Uterus (tissue), 2 donors: Measurements from ENCODE around the gene NEK4.

Source experiments
- CTCF ChIP-seq, 4 experiments: fragments of 200-600 bp in 2 of 4; fragments of 450-650 bp in 2 of 4; sonication (generic) in 2 of 4; IDR thresholded peaks; one replicate each; pipeline ENCODE4 v1.5.1; 2016 to 2019; ENCODE audit warnings: antibody characterized with exemption in 4 of 4, mild to moderate bottlenecking in 2 of 4, moderate library complexity in 1 of 4
- POLR2A ChIP-seq, 2 donors: fragments of 450-650 bp; IDR thresholded peaks; one replicate each; pipeline ENCODE4 v1.6.1; 2016; ENCODE audit warnings: antibody characterized with exemption in 2 of 2, mild to moderate bottlenecking in 1 of 2, moderate library complexity in 1 of 2

DNA sequence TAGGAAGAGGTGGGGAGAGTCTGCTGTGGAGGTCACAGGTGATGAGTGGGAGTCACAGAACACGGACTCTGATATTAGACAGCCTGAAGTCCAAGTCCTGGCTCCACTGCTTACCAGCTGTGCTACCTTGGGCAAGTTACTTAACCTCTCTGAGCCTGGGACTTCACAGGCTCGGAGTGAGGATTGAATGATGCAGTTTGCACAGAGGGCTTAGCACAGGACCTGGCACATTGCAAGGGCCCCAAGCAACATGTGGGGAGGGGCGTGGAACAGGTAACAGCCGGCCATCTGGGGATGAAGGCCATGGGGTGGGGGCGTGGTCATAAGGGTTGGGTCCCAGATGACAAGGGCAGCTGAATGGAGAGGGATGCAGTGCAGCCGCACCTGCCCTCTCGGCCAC, 19.6 kb upstream of the NEK4 start:
- no peak for TF ChIP-seq CTCF (IDR thresholded peaks at IDR 0.05)
- TF ChIP-seq POLR2A (IDR thresholded peaks at IDR 0.05): no peak
